ENCODE results near the gene GH1.

Gene GH1

DNA sequence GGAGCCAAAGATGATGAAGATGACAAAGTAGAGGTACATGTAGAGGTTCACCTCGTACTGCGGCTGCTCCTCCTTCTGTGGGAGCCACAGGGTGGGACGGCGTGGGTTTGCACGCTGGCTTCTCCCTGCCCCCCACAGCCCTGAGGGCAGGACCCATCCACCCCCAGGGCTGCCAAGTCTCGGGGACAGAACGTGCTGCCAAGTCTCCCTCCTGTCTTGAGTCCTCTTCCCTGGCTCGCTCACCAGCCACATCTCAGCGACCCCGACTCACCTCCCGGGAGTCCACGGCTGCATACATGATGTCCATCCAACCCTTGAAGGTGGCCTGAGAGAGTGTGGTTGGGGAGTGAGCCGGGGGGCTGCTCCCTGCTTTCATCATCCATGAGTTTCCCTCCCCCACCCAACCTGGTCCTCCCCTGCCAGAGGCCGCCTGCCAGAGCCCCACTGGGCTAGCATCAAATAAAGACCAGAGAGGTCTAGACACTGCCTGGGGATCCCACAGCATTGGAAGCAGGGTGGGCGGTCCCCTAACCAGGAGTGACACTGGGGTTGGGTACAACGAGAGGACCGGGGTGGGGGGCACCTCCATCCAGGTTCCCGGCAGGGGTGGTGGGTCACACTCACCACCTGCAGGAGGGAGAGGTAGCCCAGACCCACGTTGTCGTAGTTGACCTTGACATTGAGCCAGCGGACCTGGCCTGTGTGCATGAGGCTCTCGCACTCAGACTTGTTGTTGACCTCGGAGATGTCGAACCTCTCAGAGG lies 26.3 kb upstream of the GH1 start:
- no peak for DNase-seq

DNA sequence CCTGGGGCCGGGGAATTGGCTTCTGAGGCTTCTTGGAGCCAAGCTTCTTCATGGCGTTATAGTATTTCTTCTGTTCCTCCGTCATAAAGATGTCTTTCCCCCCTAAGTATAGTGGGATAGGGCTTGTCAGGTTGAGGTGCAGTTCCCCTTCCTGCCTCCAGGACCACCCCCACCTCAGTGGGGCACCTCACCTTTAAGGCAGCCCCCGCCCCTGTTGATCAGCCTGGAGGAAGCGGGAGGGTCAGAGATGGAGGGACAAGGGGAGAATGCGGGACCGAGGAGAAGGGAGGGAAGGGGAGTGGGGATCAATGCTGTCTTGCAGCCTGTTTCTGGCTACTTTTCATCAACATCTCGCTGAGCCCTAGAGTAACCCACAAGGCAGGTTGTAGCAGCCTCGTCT lies 25.1 kb upstream of the GH1 start:
- DNase-seq = no peak

DNA sequence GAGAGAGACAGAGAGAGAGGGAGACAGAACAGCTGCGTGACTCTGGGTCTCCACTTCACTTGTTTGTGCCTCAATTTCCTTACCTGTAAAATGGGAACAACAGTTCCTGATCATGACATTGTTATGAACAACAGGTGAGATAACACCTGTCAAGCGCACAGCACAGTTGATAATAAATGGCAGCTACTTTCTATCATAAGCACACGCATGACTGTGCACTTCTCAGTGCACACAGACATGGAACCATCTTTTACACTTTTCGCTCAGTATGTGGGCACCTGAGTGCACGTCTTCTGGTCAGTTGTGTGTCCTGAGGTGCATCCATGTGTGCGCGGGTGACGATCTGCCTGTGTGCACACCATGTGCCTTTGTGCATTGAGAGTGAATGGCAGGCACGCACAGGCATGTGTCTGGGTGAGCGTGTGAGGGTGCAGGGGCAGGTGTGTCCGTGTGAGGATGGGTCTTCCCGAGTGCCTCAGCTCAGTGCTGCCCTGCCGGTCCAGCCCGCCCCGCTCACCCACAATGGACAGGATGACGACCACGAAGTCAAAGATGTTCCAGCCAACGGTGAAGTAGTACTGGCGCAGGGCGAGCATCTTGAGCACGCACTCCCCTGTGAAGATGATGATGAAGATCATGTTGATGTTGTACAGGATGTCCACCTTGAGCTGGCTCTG lies 23.8 kb upstream of the GH1 start:
- DNase-seq = no peak

DNA sequence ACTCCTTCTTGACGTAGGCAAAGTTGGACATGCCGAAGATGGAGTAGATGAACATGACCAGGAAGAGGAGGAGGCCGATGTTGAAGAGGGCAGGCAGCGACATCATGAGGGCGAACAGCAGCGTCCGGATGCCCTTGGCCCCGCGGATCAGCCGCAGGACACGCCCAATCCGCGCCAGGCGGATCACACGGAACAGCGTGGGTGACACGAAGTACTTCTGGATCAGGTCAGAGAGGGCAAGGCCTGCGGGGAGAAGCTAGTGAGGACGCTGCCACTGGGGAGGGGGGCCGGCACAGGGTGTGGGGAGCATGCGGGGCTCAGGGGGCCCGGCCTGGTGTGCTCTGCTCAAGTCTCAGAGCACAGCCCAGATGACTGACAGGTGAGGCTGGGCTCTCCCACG lies 23.1 kb upstream of the GH1 start:
- no peak for DNase-seq

DNA sequence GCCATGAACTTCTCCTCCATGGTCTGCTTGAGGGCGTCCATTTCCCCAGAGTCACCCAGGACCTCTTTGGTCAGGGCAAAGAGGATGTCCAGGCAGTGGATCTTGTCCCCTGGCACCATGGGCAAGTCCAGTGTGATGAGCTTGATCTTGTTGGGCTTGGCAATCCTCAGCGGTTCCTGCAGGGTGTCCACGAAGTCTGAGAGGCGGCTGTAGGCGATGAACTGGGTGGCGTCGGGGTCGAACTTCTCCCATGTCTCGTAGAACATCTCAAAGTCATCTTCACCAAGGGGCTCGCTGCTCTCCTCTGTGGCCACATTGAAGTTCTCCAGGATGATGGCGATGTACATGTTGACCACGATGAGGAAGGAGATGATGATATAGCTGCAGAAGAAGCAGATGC lies 22.5 kb upstream of the GH1 start:
- no peak for DNase-seq

DNA sequence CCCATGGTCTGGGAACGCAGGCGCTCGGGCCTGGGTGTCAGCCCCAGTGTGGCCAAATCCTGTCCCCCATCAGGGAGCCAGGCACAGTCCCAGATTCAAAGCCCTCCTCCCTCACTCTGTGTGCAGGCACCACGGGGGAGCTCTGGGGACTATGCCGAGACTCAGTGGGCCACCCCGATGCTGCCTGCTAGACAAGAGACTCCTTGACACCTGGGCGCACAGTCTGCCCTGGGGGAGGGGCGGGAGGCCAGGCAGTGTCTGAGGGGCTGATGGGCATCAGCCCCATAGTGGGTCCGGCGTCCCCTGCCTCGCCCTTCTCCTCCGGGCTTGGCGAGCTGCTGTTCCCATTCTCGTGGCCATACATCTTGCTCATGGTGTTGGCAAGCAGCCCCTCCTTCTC lies 21.9 kb upstream of the GH1 start:
- DNase-seq = no peak

DNA sequence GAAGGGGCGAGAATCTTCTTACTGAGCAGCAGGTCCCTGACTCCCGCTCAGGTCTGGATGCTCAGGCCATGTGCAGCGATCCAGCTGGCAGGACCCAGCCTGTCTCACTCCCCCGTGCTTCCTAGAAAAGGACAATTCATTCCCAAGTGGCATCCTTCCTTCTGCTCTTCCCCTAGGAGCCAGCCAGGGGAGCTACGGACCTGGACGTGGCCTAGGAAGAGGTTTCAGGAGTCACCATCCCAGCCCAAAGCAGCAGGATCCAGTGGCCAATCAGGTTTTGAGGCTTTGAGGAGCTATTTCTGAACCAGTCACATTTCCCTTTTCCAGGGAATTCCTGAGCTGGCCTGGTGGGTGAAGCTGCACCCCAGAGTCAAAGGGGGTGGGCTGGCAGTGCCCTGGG lies 21.2 kb upstream of the GH1 start:
- no peak for DNase-seq

DNA sequence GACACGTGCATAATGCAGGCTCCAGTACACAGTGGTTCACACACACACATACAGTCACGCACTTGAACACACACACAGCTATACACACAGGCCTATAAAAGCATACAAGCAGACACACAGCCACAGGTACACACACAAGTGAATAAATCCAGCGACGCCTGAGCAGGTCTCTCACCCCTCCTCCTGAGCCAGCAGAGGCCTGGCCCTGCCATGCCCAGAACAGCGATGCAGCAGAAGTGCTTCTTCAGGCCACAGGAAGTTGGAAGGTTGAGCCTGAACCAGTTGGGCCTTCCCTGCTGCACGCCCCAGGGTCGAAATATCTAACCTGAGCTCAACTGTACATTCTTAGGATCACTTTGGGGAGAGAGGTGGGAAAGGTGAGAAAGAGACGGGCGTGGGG lies 20.8 kb upstream of the GH1 start:
- no peak for DNase-seq

DNA sequence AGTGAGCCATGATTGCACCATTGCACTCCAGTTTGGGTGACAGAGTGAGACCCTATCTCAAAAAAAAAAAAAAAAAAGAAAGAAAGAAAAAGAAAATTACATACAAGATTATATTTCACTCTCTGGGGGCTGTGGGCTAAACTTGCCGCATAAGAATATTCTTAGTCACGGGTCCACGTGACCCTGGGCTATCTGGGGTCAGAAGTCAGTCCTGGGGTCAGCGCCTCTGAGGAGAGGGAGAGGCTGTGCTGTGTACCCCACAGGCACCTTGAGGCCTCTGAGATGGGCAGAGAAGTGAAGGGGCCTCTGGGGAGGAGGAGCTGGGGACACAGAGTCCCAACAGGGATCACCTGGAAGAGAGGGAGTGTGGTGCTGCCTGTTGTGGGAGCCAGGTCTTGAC lies 19.3 kb upstream of the GH1 start:
- no peak for DNase-seq

DNA sequence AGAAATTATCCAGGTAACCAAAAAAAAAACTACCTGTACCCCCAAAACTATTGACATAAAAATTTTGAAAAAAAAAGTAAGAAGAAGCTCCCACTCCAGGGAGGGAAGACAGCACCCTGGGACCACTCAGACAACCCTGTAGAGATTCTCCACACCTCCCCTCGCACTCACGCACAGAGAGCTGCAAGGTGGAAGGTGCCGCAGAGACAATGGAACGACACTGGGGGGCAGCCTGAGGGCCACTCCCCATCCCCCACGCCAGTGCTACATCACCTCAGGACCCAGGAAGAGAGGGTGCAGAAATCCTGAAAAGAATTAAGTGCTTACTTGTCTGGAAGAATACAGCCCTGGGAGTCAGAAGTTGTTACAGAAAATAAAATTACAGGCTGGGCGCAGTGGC lies 18.7 kb upstream of the GH1 start:
- DNase-seq = no peak

DNA sequence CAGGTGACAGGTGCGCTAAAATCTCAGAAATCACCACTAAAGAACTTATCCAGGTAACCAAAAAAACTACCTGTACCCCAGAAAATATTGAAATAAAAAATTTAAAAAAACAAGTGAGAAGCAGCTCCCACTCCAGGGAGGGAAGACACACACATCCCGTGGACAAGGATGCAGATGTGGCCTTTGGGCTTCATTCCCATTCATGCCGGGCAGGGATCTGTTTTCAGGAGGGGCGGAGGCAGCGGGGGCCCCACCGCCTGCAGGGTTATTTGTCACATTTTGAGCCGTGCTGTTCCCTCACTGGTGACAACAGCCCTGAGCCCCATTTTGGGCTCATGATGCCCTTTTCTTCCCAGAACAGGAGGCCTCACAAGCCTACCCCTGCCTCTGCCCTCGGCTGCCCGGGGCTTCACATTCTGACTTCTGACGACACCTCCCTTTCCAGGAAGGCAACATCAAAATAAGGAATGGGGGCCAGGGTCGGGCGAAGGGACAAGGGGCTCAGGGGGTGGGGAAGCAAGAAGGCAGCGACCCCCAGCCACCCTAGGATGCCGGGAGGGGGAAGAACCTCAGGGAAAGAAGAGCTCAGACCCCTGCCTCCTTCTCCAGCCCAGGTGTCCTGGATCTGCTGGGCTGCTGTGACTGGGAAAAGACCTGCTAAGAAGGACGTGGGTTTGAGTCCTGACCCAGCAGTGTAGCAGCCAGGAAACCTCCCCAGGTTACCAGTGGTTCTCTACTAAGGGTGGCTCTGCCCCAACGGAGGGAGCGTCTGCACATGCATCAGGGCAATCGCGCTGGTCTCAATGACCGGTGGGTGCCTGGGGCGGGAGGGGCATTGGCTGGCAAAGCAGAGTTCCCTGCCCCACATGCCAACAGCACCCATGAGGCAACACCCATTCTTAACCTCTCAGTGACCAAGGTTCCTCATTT lies 15.8 kb upstream of the GH1 start:
- no peak for DNase-seq

DNA sequence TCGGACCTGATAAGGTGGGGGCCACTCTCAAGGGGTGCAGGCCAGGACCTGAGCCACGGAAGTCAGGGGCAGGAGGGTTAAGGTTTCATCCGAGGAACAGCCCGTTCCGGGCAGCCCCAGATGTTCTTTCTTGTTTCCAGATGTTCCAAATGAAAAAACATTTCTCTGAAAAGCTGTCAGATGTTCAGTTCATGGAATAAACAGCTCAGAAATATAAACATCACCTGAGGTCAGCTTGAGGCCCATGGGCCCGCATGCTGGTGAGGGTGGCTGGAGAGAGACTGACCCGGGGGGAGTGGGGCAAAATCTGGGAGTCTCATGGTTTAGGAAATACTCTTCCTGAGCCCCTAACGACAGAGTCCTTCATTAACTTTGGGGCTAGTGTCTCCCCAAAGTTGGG lies 15.0 kb upstream of the GH1 start:
- no peak for DNase-seq

DNA sequence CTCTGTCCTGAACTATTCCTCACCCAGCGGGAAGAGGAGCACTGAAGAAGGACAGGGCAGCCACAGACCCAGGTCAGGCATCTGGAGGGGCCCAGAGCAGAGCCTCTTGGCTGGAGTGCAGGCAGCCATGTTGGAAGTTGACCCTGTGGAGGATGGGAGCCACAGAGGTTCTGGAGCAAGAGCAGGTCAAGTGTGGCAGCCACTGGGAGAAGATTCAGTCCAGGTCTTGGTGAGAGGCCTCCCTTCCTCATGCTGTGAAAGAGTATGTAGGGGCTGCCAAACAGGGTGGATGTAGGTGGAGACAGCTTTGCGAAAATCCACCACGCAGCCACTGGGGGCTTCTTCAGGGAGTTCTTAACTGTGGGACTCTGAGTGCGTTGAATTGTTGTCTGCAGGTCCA lies 14.1 kb upstream of the GH1 start:
- DNase-seq = no peak

DNA sequence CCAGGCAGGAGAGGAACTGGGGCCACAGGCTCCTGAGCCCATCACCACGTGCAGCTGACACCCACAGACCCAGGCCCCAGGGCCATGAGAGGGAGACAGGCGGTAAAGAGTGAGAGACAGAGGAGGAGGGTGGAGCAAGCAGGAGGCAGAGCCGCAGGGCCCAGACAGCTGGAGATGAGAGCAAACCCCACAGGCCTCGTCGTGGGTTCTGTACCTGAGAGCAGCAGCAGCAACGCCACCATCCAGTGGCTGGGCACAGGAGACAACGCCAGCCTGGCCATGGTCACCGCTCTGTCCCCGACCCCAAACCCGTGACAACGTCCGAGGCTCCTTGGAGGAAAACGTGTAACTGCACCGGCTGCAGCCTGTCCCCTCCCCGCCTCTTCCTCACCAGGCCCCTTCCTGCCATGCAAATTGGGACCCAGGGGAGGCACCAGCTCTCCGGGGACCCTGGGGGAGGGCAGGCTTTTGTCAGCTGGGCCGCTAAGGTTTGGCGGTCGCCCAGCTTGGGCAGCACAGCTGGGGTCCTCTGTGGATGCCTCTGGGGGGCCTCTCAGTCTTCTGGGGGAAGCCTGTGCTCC lies 13.4 kb upstream of the GH1 start, which contains the start of gene CD79B:
Gene CD79B (minus strand): TSS at position 351 of the 581 bp plus-strand sequence. CDS start 70 bp downstream, at position 281.
- DNase-seq = no peak

DNA sequence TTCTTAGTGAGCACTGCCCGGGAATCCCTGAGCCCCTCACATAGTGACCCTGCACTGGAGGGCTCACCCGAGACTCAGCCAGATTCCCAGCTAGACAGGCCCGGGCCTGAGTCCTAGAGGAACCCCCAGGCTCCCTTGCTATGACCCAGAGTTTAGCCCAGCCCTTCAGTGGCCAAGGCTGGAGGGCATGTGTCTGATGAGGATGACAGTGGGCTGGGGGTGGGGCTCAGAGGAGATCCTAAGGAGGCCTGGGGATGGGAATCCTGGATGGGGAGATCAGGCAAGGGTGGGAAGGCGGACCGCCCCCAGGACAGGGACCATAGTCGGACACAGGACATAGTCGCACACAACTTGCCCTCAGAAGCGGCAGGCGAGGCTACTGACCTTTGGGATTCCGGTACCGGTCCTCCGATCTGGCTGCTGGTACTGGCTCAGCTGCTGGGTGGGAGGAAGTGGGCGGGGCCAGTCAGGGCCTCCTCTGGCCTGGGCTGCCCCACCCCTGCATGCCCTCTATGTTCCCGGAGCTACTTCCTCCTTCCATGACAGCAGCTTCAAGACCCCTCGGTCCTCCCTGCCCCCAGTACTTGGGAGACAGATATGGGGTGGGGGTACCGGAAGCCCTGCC lies 12.4 kb upstream of the GH1 start:
- DNase-seq = peak in 1 of 14 donors; percentile 7

DNA sequence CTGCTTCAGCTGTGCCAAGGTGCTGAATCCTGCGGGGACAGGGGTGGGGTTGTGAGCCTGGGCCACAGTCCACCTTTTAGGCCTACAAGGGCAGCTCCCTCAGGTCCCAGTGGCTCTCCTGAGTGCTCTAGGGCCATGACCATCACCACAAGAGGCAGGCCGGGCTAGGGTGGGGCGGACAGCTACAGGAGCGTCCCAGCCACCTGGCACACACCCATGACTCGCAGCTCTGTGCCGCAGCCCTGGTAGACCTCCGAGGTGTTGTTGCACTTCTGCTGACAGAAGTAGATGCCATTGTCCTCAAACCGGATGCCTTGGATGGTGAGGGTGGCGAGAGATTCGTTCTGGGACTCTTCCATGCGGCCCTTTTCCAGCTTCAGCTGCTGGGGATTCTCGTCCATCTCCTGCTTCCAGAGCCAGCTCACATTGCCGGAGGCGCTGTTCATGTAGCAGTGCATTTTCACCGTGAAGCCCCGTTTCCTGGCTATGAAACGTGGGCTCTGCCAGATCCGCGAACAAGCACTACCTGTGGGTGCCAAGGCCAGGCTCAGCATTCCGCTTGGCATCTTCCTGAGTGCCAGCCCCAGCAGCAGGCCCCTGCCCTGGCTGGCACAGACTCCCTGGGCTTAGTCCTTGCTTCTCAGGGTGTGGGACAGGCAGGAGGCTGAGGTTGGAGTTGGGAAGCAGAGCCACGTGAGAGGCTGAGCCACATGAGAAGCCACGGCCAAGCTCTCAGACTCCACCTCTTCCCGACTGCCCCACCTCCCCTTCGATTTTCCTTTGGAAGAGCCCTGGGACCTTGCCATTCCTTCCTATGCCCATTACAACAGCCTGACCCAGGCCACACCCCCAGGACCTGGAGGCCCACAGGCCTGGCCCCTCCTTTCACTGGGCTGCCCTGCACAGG lies 11.5 kb upstream of the GH1 start:
- peak in 1 of 14 donors; percentile 44 for DNase-seq

DNA sequence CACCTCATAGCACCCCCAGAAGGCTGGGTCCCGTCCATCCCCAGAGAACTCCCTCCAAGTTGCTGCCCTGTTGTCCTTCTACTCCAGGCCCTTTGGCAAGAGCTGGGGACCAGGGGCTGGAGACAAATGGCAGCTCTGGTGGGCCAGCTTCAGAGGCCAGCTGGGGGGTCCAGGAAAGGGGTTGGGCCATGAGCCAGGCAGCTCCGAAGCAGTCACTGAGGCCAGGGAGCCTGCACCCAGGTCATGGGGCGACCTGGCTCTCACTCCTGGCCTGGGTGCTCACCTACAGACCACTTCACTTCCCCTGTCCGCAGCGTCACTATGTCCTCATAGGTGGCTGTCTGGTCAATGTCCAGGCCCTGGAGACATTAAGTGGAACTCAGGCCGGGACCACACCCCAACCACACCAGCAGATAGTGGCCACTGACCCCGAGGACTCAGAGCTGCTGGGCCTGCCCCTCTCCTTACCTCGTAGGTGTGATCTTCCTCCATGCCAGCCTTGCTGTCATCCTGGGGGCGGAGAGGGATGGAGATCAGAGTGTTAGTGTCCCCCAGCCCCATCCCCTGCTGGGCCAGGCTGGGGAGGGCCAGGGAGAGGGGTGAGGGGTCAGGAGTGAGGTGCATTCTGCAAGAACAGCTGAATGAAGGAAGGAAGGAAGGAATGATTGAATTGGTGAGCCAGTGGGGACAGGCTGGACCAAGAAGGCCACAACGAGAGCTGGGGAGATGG lies 10.5 kb upstream of the GH1 start:
- DNase-seq = no peak

DNA sequence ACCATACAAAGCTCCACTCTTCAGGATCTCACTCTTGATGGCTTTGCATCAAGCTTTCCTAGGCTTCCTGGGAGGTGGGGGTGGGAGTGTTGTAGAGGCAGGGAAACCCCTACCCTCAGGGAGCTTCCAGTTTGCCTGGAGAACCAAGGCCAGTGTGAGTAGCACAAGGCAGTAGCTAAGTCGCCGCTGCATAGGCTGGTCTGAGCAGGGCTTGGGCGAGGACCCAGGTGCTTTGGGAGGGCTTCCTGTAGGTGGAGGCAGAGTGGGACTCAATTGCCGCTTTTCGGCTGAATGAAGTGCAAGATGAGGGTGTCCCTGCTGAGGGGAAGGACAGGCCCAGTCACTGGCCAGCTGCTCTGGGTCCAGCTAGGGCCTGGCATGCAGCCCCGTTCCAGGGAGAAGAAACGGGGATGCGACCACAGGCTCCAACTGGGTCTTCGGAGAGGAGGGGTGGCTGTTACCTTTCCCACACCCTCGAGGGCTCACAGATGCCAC lies 9.6 kb upstream of the GH1 start:
- no peak for DNase-seq

DNA sequence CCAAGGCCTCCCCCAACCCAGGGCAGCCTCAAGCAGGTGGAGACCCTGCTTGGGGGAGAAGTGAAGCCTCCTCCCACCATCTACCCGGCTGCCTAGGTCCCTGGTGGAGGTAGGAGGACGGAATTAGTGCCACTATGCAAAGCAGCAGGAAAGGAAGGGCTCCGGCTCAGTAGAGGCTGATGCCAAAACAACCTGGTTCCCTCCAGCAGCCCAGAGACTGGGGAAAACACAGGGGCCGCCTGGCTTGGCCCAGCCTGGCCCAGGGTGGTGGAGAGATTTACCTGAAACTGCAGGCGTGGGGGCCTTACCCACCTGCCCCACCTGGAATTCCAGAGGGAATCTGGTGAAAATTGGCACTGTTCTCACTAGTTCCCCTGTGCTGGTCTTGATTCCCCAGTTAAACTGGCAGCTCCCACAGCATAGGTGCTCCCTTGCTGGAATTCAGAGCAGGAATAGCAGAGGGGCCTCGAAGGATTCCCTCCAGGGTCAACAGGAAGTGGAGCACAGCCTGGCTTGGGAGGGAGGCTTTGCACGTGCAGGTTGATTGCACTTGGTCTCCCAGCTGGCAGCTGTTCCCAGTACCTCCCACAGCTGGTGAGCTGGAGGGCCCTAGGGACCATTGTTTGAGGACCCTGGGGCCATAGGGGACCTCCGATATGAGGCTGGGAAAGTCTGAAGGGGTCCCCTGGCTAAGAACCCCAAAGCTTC lies 9.0 kb upstream of the GH1 start:
- DNase-seq = no peak

DNA sequence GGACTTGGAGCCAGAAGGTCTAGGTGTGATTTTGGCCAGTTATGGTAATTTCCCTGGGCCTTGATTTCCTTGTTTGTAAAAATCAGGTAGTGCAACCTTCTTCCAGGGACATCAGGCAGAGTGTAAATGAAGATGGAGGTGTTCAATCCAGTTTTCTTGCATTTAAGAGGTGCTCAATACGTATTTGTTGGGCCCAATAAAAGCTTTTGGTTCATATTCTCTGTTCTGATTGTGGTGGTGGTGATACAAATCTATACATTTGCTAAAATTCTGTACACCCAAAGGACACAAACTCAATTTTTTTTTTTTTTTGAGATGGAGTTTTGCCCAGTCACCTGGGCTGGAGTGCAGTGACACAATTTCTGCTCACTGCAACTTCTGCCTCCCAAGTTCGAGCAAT lies 7.5 kb upstream of the GH1 start:
- no peak for DNase-seq
